GM19099 (cell line): Measurements from ENCODE around the gene RAB3GAP1.

Experiments used
- POLR2A ChIP-seq: IDR thresholded peaks from 3 replicates; pipeline ENCODE4 v1.6.1; 2011; ENCODE audit warnings: low read depth; ENCODE audit not compliant: insufficient read length; ENCODE audit errors: extremely low read depth

The RAB3GAP1 gene

GRCh38 chr2:135203944-135204343 lies 151.9 kb downstream of the RAB3GAP1 start:
- no peak for TF ChIP-seq POLR2A

- no peak for TF ChIP-seq POLR2A
These were observed 155.9 kb downstream of the RAB3GAP1 start for GRCh38 chr2:135208016-135208415.

GRCh38 chr2:135212757-135213156 lies 160.7 kb downstream of the RAB3GAP1 start:
- no peak for TF ChIP-seq POLR2A

GRCh38 chr2:135218426-135218825 lies 166.3 kb downstream of the RAB3GAP1 start:
- no peak for TF ChIP-seq POLR2A

- no peak for TF ChIP-seq POLR2A
These were observed 167.1 kb downstream of the RAB3GAP1 start for GRCh38 chr2:135219226-135219625.
